Loucy (cell line): ENCODE measurements around the gene KRTAP10-12.

Experiments used
- H2AFZ ChIP-seq: fragments of 200-600 bp; sonication (generic); 2 replicates; pipeline ENCODE4 v1.6.0; 2016; ENCODE audit warnings: antibody characterized with exemption, mild to moderate bottlenecking, low read length, moderate library complexity
- H3F3A ChIP-seq: fragments of 200-600 bp; 2 replicates; pipeline ENCODE4 v1.6.0; 2016; ENCODE audit warnings: antibody characterized with exemption, low read depth, mild to moderate bottlenecking
- H3K27me3 ChIP-seq: fragments of 200-600 bp; sonication (generic); 2 replicates; pipeline ENCODE4 v1.6.1; 2014; ENCODE audit warnings: low read length, mild to moderate bottlenecking; ENCODE audit not compliant: insufficient read depth, poor library complexity, severe bottlenecking
- H3K36me3 ChIP-seq: fragments of 200-600 bp; sonication (generic); 2 replicates; pipeline ENCODE4 v1.6.1; 2016; ENCODE audit warnings: low read length; ENCODE audit not compliant: insufficient read depth
- H3K4me1 ChIP-seq: fragments of 200-600 bp; sonication (generic); 2 replicates; pipeline ENCODE4 v1.5.1; 2014; ENCODE audit warnings: low read length, mild to moderate bottlenecking; ENCODE audit not compliant: insufficient read depth, poor library complexity, severe bottlenecking
- H3K4me2 ChIP-seq: fragments of 200-600 bp; sonication (generic); 2 replicates; pipeline ENCODE4 v1.6.0; 2014; ENCODE audit warnings: antibody characterized with exemption, low read length, low read depth, mild to moderate bottlenecking; ENCODE audit not compliant: poor library complexity, severe bottlenecking
- H3K4me3 ChIP-seq: fragments of 200-600 bp; sonication (generic); 2 replicates; pipeline ENCODE4 v1.5.1; 2014; ENCODE audit warnings: low read length, mild to moderate bottlenecking, mixed read lengths; ENCODE audit not compliant: poor library complexity, severe bottlenecking
- H3K79me2 ChIP-seq: fragments of 200-600 bp; sonication (generic); 2 replicates; pipeline ENCODE4 v1.6.1; 2014; ENCODE audit warnings: low read length; ENCODE audit not compliant: insufficient read depth
- H3K9ac ChIP-seq: fragments of 200-600 bp; sonication (generic); 2 replicates; pipeline ENCODE4 v1.6.0; 2014; ENCODE audit warnings: mild to moderate bottlenecking, low read depth, low read length, moderate library complexity; ENCODE audit not compliant: poor library complexity, severe bottlenecking
- H3K9me2 ChIP-seq: fragments of 200-600 bp; sonication (generic); replicated peaks from 2 replicates; pipeline ENCODE4 v1.6.1; 2016; ENCODE audit warnings: low read depth, low read length, mixed read lengths
- H3K9me3 ChIP-seq: fragments of 200-600 bp; sonication (generic); 2 replicates; pipeline ENCODE4 v1.6.1; 2014; ENCODE audit warnings: mild to moderate bottlenecking, antibody characterized with exemption, low read length, low read depth; ENCODE audit not compliant: insufficient read depth
- H4K20me1 ChIP-seq: fragments of 200-600 bp; sonication (generic); 2 replicates; pipeline ENCODE4 v1.6.0; 2014; ENCODE audit warnings: antibody characterized with exemption, low read length, mild to moderate bottlenecking; ENCODE audit not compliant: insufficient read depth, poor library complexity, severe bottlenecking
- CTCF ChIP-seq: fragments of 200-600 bp; sonication (generic); conservative IDR thresholded peaks from 2 replicates; pipeline ENCODE4 v1.5.1; 2014; ENCODE audit warnings: mild to moderate bottlenecking, antibody characterized with exemption, low read length
- EZH2phosphoT487 ChIP-seq: fragments of 200-600 bp; IDR thresholded peaks from 2 replicates; pipeline ENCODE4 v1.6.1; 2018; ENCODE audit warnings: antibody characterized with exemption, mild to moderate bottlenecking, moderate library complexity, borderline replicate concordance

KRTAP10-12 gene

GRCh38 chr21:44666401-44667320, 30.3 kb upstream of the KRTAP10-12 start, which contains the start of gene KRTAP12-2:
TSS of gene KRTAP12-2 (minus strand) at chr21:44666927. CDS start at chr21:44666886, 41 bp downstream.
- H3K9me2 ChIP-seq, result no peaks in the 10 kb centered on the region
- no peaks in the 10 kb centered on the region for H3F3A ChIP-seq
- no peak within 1 kb of the TSS for H3K4me2 ChIP-seq
- no peaks in the 10 kb centered on the region for H3K79me2 ChIP-seq
- no peaks in the 10 kb centered on the region for H3K36me3 ChIP-seq
- no peak for TF ChIP-seq CTCF
- TF ChIP-seq EZH2phosphoT487, result no peak
- no peak within 1 kb of the TSS for H2AFZ ChIP-seq
- no peaks in the 10 kb centered on the region for H3K27me3 ChIP-seq
- H3K9ac ChIP-seq, result no peak within 1 kb of the TSS
- no peaks in the 10 kb centered on the region for H3K4me1 ChIP-seq
- H3K4me3 ChIP-seq, result no peak within 1 kb of the TSS
- peaks cover 5% of the 10 kb centered on the region; the same call in 1 of the 2 replicates for H3K9me3 ChIP-seq
- no peaks in the 10 kb centered on the region for H4K20me1 ChIP-seq

GRCh38 chr21:44667612-44668011, 29.4 kb upstream of the KRTAP10-12 start:
- Histone ChIP-seq H4K20me1 (no peaks in the 10 kb centered on the region), H3K9ac (no peak overlapping the region), H3F3A (no peaks in the 10 kb centered on the region), H3K4me1 (no peaks in the 10 kb centered on the region), H3K79me2 (no peaks in the 10 kb centered on the region), H3K9me3 (peaks cover 9% of the 10 kb centered on the region; the same call in 1 of the 2 replicates), H3K36me3 (no peaks in the 10 kb centered on the region), H3K4me2 (no peak overlapping the region), H3K27me3 (no peaks in the 10 kb centered on the region), H3K9me2 (no peaks in the 10 kb centered on the region), H3K4me3 (no peak overlapping the region), H2AFZ (no peak overlapping the region)
- TF ChIP-seq EZH2phosphoT487 (no peak), CTCF (no peak)

- no peaks in the 10 kb centered on the region for H3K79me2 ChIP-seq
- H4K20me1 ChIP-seq, result no peaks in the 10 kb centered on the region
- no peaks in the 10 kb centered on the region for H3K9me2 ChIP-seq
- no peaks in the 10 kb centered on the region for H3F3A ChIP-seq
- no peaks in the 10 kb centered on the region for H3K27me3 ChIP-seq
- H3K9ac ChIP-seq, result no peak overlapping the region
- peaks cover 6% of the 10 kb centered on the region; the same call in 1 of the 2 replicates for H3K9me3 ChIP-seq
- TF ChIP-seq CTCF, result no peak
- H3K4me3 ChIP-seq, result no peak overlapping the region
- no peaks in the 10 kb centered on the region for H3K4me1 ChIP-seq
- no peak overlapping the region for H2AFZ ChIP-seq
- no peak overlapping the region for H3K4me2 ChIP-seq
- no peaks in the 10 kb centered on the region for H3K36me3 ChIP-seq
Observed at GRCh38 chr21:44670642-44671432, 26.1 kb upstream of the KRTAP10-12 start.
